LNCAP (cell line): Measurements from ENCODE around the gene OR10A2.

Experiments used
- CTCF ChIP-seq: fragments of 450-650 bp; IDR thresholded peaks from 2 replicates; pipeline ENCODE4 v1.5.1; 2017; ENCODE audit warnings: mild to moderate bottlenecking

OR10A2 gene

GRCh38 chr11:6919698-6920097 is 56.8 kb downstream of the OR10A2 start:
- TF ChIP-seq CTCF, result no peak

GRCh38 chr11:6920702-6921101 is 57.8 kb downstream of the OR10A2 start, which contains the start of gene OR2D3:
OR2D3 (plus strand) TSS chr11:6921002; CDS start chr11:6921002, 0 bp downstream.
- TF ChIP-seq CTCF, result no peak
